ENCODE measurements around the gene STAT3. TPM values are rescaled to one million over a fixed set of nuclear protein-coding genes. Genes with fewer than 3 reads are reported as not detected.

The STAT3 gene
- total and polyA plus RNA-seq, 9 of the 15 experiments (the other 6 are each of a cell fraction or from before 2014, with no cell fraction given): 90.0 to 179 (median 114) TPM

DNA sequence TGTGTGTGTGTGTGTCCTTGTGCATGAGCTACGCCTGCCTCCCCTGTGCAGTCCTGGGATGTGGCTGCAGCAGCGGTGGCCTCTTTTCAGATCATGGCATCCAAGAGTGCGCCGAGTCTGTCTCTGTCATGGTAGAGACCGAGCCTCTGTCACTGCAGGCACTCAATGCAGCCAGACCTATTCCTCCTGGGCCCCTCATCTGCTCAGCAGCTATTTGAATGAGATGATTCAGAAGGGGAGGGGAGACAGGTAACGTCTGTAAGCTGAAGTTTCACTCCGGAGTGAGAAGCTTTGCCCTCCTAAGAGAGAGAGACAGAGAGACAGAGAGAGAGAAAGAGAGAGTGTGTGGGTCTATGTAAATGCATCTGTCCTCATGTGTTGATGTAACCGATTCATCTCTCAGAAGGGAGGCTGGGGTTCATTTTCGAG lies 77.4 kb downstream of the STAT3 start:
- 38% methylated on average over 9 of the region's 9 CpGs for WGBS (ENCODE audit: insufficient coverage, low coverage, missing lambda C conversion rate)
- in situ Hi-C loops (cut with MboI) (no loop called here), intact Hi-C loops (cut with micrococcal nuclease) (loop anchor here (10.0 kb wide), 1 partner anchor 86 kb away; no protein-coding TSS in a partner anchor)
- peak; percentile 58 for FAIRE-seq
- Histone ChIP-seq H3K9ac (ENCODE audit: insufficient read depth in 1 of 2, low read depth in 2 of 2, low read length in 2 of 2) (peak overlapping the region; percentile 89 to 100), H3K4me2 (ENCODE audit: insufficient read depth, low read length) (peak overlapping the region; percentile 61), H3K4me3 (no peak overlapping the region; the same call in 1 of the 2 replicates), H3K36me3 (ENCODE audit: control insufficient read depth, insufficient read depth, low read length) (peaks cover 83% of the 10 kb centered on the region), H3K9me1 (ENCODE audit: control insufficient read depth, insufficient read depth, low read length) (no peaks in the 10 kb centered on the region), H3K79me2 (ENCODE audit: control insufficient read depth, insufficient read depth, low read length) (peaks cover 59% of the 10 kb centered on the region), H3K4me1 (replicated peaks in 1 of 2; ENCODE audit: control insufficient read depth in 2 of 2, insufficient read depth in 2 of 2, low read length in 2 of 2) (peaks cover 64 to 82% of the 10 kb centered on the region in 2 experiments), H2AFZ (ENCODE audit: low read depth, low read length) (no peak overlapping the region), H4K20me1 (replicated peaks; ENCODE audit: control insufficient read depth, insufficient read depth, low read length) (no peaks in the 10 kb centered on the region), H3K9me3 (replicated peaks; ENCODE audit: control insufficient read depth, insufficient read depth, low read depth, low read length) (no peaks in the 10 kb centered on the region), H3K27me3 (ENCODE audit: control insufficient read depth in 2 of 2, insufficient read depth in 2 of 2, low read length in 2 of 2) (no peaks in the 10 kb centered on the region), H3K27ac (ENCODE audit: extremely low read depth, low read depth, low read length) (peak overlapping the region; percentile 100)
- no TSS peak for BruUV-seq (replicated peaks)
- ChIA-PET CTCF (ENCODE audit: low intra/inter-chr PET ratio) (interaction anchor here (1.5 kb wide), 1 partner anchor 89 kb away, joined by 3 read pairs; no protein-coding TSS in a partner anchor), POLR2A (interaction anchor here (0.9 to 2.2 kb wide), 15 partner anchors 7 to 129 kb away, joined by 3 to 17 read pairs (median 3); partner anchors contain the start of genes GHDC, KCNH4 and STAT5A)
- DNase-seq (ENCODE audit: extremely low read depth in 1 of 4, low spot score in 3 of 4): peak in 1 of 4 experiments; percentile 52
- ATAC-seq: no peak
- peak; percentile 79 for TF ChIP-seq ZNF592 (IDR thresholded peaks at IDR 0.05)
- TF ChIP-seq, protein P1, sequence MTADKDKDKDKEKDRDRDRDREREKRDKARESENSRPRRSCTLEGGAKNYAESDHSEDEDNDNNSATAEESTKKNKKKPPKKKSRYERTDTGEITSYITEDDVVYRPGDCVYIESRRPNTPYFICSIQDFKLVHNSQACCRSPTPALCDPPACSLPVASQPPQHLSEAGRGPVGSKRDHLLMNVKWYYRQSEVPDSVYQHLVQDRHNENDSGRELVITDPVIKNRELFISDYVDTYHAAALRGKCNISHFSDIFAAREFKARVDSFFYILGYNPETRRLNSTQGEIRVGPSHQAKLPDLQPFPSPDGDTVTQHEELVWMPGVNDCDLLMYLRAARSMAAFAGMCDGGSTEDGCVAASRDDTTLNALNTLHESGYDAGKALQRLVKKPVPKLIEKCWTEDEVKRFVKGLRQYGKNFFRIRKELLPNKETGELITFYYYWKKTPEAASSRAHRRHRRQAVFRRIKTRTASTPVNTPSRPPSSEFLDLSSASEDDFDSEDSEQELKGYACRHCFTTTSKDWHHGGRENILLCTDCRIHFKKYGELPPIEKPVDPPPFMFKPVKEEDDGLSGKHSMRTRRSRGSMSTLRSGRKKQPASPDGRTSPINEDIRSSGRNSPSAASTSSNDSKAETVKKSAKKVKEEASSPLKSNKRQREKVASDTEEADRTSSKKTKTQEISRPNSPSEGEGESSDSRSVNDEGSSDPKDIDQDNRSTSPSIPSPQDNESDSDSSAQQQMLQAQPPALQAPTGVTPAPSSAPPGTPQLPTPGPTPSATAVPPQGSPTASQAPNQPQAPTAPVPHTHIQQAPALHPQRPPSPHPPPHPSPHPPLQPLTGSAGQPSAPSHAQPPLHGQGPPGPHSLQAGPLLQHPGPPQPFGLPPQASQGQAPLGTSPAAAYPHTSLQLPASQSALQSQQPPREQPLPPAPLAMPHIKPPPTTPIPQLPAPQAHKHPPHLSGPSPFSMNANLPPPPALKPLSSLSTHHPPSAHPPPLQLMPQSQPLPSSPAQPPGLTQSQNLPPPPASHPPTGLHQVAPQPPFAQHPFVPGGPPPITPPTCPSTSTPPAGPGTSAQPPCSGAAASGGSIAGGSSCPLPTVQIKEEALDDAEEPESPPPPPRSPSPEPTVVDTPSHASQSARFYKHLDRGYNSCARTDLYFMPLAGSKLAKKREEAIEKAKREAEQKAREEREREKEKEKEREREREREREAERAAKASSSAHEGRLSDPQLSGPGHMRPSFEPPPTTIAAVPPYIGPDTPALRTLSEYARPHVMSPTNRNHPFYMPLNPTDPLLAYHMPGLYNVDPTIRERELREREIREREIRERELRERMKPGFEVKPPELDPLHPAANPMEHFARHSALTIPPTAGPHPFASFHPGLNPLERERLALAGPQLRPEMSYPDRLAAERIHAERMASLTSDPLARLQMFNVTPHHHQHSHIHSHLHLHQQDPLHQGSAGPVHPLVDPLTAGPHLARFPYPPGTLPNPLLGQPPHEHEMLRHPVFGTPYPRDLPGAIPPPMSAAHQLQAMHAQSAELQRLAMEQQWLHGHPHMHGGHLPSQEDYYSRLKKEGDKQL (CRISPR knock-in tag; IDR thresholded peaks at IDR 0.05; ENCODE audit: borderline replicate concordance): no peak
- no peak for TF ChIP-seq NR2C2 (CRISPR knock-in tag; IDR thresholded peaks at IDR 0.05)
- TF ChIP-seq NR2C2 (tag; IDR thresholded peaks at IDR 0.05): peak; percentile 4; the same call in 1 of the 2 replicates
- TF ChIP-seq ZKSCAN8 (CRISPR knock-in tag; IDR thresholded peaks at IDR 0.05): peak; percentile 67
- peak; percentile 44; the same call in 1 of the 2 replicates for TF ChIP-seq POLR2AphosphoS5 (IDR thresholded peaks at IDR 0.05; ENCODE audit: control insufficient read depth, insufficient read depth, low read depth, low read length)
- no peak for TF ChIP-seq BDP1 (IDR thresholded peaks at IDR 0.05; ENCODE audit: insufficient read depth, insufficient read length)
